GM21786 (cell line): ENCODE measurements around the gene EGF.
"Not testable (repeated sequence)": the region's sequence is repeated elsewhere in the genome, so short reads cannot be mapped to it uniquely, and the experiment has no call there.

ENCODE experiments used
- ATAC-seq: cut with Tn5 transposase; IDR thresholded peaks from one replicate; pipeline ENCODE4 v1.9.1; 2021; ENCODE audit not compliant: unreplicated experiment

EGF gene

GRCh38 chr4:109912706-109913595 is at the start of gene EGF:
Gene EGF (plus strand): TSS chr4:109912883. CDS start chr4:109913336, 453 bp downstream.
- no peak for ATAC-seq

GRCh38 chr4:109864134-109864533 is 48.5 kb upstream of the EGF start:
- no peak for ATAC-seq

GRCh38 chr4:109870061-109870460 is 42.6 kb upstream of the EGF start:
- ATAC-seq: no peak

GRCh38 chr4:109872065-109872464 is 40.6 kb upstream of the EGF start:
- no peak for ATAC-seq

- ATAC-seq: no peak
Measured at GRCh38 chr4:109872950-109873656, 39.6 kb upstream of the EGF start.

GRCh38 chr4:109873791-109874514 is 38.7 kb upstream of the EGF start:
- ATAC-seq: no peak

- ATAC-seq: no peak
Measured at GRCh38 chr4:109875106-109875505, 37.6 kb upstream of the EGF start.

- not testable (repeated sequence) for ATAC-seq
Measured at GRCh38 chr4:109875553-109875952, 37.1 kb upstream of the EGF start.

- no peak for ATAC-seq
Measured at GRCh38 chr4:109876634-109877265, 35.9 kb upstream of the EGF start.

- ATAC-seq: peak; percentile 93
Measured at GRCh38 chr4:109877400-109877799, 35.3 kb upstream of the EGF start.

GRCh38 chr4:109878355-109878754 is 34.3 kb upstream of the EGF start:
- ATAC-seq: no peak

GRCh38 chr4:109879081-109879480 is 33.6 kb upstream of the EGF start:
- ATAC-seq: no peak

GRCh38 chr4:109879636-109880314 is 32.9 kb upstream of the EGF start:
- ATAC-seq: no peak

- ATAC-seq: no peak
Measured at GRCh38 chr4:109886303-109886702, 26.4 kb upstream of the EGF start.

GRCh38 chr4:109887071-109887470 is 25.6 kb upstream of the EGF start:
- no peak for ATAC-seq

GRCh38 chr4:109890076-109890475 is 22.6 kb upstream of the EGF start:
- no peak for ATAC-seq

GRCh38 chr4:109902559-109903251 is 10.0 kb upstream of the EGF start:
- ATAC-seq: no peak

GRCh38 chr4:109908731-109909130 is 4.0 kb upstream of the EGF start:
- no peak for ATAC-seq

- ATAC-seq: no peak
Measured at GRCh38 chr4:109910256-109910655, 2.4 kb upstream of the EGF start.
